Measurements from ENCODE around the gene AMHR2.

The AMHR2 gene

GRCh38 chr12:53453953-53454640 lies 30.4 kb downstream of the AMHR2 start:
- no peak for DNase-seq

- no peak for DNase-seq
These were observed 31.1 kb downstream of the AMHR2 start for GRCh38 chr12:53454707-53455106.

DNA sequence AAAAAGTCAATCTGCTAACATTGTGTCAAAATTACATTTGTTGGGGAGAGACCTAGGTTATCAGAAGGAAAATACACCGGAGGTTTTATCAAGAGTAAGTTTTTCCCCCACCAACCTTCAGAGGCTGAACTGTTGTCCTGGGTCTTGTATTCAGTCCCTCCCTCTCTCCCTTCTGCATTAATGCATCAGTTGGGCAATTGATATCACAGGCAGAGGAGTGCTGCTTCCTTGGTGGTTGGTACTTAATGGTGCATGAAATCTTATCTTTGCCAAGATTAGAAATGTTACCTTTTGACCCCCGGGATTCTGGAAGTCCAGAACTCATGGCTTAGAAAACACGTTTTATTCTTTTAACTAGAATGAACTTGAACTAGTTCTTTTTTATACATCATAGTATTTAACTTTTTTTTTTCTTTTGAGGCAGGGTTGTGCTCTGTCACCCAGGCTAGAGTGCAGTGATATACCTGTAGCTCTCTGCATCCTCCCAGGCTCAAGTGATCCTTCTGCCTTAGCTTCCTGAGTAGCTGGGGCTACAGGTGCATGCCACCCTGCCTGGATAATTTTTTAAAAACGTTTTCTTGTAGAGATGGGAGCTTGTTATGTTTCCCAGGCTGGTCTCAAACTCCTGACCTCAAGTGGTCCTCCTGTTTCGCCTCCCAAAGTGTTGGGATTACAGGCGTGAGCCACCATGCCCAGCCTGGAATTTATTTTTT lies 33.2 kb downstream of the AMHR2 start:
- DNase-seq = no peak

- DNase-seq = no peak
These were observed 35.4 kb downstream of the AMHR2 start for GRCh38 chr12:53459097-53459496.

GRCh38 chr12:53461059-53461458 lies 37.4 kb downstream of the AMHR2 start:
- DNase-seq = no peak

DNA sequence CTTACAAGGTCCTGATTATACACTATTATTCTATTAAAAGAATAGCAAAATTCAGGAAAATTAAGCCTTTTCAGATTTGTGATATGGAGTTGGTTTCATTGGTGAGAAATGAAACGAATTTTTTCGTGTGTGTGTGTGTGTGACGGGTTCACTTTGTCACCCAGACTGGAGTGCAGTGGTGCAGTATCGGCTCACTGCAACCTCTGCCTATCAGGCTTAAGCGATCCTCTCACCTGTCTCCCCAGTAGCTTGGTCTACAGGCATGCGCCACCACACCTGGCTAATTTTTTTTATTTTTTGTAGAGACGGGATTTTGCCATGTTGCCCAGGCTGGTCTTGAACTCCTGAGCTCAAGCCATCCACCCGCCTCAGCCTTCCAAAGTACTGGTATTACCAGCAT lies 37.9 kb downstream of the AMHR2 start:
- no peak for DNase-seq

DNA sequence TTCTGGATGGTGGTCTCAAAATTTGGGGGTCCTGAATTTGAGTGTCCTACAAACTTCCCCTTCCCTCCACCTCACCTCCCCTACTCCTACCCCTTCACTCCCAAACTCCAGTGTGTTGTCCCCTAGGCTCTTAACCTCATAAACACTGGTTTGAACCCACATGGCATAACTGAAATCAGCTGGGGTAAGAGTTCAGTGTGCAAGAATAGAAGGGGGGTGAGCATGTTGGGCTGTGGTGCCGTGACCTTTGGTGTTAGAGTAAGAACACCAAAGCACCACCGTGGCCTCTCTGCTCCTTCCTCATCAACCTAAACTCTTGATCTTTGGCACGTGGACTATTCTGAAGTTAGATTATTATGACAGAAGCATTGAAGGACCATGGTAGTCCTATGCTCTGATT lies 39.3 kb downstream of the AMHR2 start:
- no peak for DNase-seq

DNA sequence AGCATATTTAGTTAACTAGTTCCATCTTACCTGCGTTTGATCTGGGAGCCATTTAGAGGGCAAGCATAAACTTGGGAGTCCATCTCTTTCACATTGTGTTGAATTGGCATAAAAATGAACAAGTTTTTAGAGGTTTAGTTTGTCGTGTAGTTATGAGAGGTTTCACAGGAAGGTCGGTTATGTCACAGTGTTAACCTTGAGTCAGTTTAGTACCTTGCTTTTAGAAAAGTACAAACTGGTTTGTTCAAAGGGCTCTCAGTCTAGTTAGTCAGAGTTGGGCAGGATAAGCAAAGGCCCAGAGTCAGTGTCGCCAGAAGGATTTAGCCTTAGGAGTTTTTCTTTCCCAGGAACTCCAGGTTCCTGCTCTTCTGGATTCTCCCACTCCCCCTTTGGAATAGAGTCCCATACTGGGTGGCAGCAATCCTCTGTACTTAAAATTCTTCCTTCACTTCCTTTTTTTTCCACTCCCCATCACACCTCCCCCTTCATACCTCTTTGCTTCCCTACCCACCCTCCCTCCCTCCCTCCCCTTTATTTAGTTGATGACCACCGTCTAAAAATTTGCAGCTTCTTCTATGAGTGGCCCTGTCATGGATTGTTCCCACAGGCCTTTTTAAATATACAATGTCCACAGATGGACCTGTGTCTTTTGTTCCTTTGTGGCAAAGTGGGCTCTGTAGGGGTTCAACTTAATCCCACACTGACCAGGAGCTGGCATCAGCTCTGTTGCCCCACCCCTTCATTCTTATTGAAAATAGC lies 40.3 kb downstream of the AMHR2 start:
- DNase-seq = no peak

GRCh38 chr12:53464685-53465418 lies 41.2 kb downstream of the AMHR2 start:
- DNase-seq = no peak

DNA sequence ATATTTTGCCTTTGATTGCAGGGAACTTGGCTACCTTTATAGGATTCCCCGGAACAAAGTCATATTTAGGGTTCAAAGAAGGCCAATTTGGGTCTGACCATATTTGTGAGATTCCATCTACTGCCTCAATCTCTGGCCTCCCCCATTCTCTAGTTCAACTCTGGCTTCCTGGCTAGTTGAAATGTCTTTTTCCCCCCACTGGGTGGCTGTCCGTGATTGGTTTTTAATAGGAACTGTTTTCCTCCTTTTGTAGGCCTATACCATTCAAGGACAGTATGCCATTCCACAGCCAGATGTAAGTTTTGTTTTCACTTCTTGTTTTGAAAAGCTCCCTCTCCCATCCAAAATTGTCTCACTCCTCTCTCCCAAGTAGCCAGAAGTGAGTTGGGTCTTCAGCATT lies 42.0 kb downstream of the AMHR2 start:
- DNase-seq = no peak

DNA sequence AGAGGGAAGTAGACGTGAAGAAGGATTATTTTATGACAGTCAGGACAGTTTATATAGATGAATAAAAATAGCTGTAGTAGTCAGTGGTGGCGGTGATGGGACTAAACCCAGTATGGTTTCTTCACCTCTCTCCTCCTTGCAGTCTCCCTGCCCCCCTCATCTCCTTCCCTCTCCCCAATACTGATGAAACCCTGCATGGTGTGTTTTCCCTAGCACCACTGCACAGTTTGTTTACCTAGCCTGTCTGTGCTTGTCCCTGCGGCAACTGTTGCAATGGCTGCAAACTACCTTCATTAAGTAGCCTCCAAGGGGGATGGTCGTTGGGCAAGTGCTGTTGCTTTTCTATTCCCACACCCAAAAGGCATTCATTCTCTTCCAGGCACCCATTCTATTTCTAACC lies 43.0 kb downstream of the AMHR2 start:
- no peak for DNase-seq

GRCh38 chr12:53467082-53467481 lies 43.4 kb downstream of the AMHR2 start:
- DNase-seq = no peak

DNA sequence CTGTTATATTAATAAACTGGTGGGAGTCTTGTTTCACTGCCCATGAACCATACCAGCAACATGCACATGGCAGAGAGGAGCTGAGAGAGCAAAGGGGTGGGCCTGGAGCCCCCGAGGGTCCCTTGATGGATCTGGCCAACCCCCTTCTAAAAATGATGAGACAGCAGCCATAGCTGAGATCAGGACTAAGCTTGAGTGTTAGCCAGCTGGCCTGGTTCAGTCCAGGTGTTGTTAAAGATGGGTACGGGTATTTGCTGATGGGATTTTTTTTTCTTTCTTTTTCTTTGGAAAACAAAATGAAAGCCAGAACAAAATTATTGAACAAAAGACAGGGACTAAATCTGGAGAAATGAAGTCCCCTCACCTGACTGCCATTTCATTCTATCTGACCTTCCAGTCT lies 44.2 kb downstream of the AMHR2 start:
- no peak for DNase-seq

DNA sequence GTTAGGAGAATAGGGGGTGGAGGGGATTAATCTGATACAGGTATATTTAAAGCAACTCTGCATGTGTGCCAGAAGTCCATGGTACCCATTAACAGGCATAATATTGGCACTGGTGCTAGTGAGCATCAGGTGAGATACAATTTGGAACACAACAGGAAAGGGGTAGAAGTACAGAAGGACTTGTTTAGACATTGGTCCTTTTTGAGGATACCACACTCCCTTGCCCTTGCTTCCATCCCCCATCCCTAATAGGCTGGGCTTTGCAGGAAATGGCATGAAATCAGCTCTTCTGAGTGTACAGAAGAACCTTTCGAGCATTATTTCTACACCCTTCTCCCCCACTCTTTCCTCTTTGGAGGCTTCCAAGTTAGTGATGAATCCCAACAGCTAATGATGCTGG lies 44.6 kb downstream of the AMHR2 start:
- no peak for DNase-seq

GRCh38 chr12:53472056-53472582 lies 48.5 kb downstream of the AMHR2 start:
- DNase-seq = no peak

GRCh38 chr12:53474077-53474476 lies 50.4 kb downstream of the AMHR2 start:
- no peak for DNase-seq

DNA sequence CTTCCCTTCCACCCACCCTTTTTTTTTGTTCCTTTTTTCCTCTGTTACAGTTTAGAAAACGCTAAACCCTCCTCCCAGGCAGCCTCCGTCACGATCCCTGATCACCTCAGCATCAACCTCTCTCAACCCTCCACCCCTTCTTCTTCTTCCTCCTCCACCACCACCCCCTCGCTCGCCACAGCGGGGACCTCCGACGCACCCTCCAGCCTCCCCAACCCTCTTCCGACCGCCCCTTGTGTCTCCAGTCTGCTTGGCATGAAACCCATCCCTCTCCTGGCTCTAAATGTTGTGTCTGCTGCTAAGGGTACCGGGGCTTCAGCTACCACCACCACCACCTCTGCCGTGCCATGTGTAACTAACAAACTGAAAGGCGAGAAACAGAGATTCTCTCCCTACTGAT lies 51.2 kb downstream of the AMHR2 start:
- no peak for DNase-seq

DNA sequence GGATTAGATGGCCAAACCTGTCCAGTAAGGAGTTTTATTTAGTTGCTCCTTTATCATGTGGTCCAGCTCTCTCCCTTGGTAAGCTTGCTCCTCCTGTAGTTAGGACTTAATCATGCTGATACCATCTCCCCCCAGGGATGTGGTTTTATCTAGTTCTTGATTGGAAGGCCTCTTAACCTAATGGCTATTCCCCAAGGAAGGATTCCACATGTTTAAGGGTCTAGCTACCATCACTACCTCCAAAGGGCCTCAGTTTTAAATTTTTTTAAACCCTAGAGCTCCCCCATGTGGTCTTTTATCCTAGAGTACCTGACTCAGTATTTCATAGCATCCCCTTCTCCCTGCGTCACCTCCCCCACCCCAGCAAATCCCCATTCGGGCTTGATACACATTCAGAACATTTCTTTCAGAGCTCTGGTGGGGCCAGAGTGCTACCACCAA lies 53.1 kb downstream of the AMHR2 start:
- peak; percentile 26 for DNase-seq

GRCh38 chr12:53478865-53479264 lies 55.2 kb downstream of the AMHR2 start:
- no peak for DNase-seq

DNA sequence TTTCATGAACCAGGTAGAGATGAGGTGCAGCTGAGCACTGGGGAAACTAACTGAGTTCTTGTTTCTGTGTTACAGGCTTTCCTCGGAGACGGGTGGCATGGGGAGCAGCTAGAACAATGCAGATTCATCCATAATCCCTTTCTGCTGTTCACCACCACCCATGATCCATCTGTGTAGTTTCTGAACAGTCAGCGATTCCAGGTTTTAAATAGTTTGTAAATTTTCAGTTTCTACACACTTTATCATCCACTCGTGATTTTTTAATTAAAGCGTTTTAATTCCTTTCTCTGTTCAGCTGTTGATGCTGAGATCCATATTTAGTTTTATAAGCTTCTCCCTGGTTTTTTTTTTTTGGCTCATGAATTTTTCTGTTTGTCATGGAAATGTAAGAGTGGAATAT lies 55.7 kb downstream of the AMHR2 start:
- no peak for DNase-seq

- no peak for DNase-seq
These were observed 57.1 kb downstream of the AMHR2 start for GRCh38 chr12:53480491-53481442.
